ENCODE measurements around the gene DNAH11. TPM values are rescaled to one million over a fixed set of nuclear protein-coding genes. Genes with fewer than 3 reads are reported as not detected.

Gene DNAH11
- total and polyA plus RNA-seq, 2 of the 4 experiments (the other 2 are of a cell fraction) = not detected

DNA sequence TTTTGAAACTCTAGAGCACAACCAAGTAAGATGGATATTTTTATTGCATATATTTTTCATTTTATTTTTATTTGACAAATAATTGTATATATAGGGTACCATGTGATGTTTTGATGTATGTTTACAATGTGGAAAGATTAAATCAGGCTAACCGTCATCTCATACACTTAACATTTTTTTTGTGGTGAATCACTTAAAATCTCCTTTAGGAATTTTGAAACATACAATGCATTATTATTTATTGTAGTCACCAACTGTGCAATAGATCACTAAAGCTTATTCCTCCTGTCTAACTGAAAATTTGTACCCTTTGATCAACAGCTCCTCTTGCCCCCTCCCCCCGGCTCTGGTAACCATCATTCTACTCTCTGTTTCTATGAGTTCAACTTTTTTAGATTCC lies 77.2 kb downstream of the DNAH11 start:
- no peak overlapping the region for H4K91ac ChIP-seq (ENCODE audit: insufficient read depth, low read depth, low read length)
- no peaks in the 10 kb centered on the region for H4K20me1 ChIP-seq (ENCODE audit: insufficient read depth, low read length)
- WGBS, 2 experiments (ENCODE audit: extremely low coverage in 2 of 2, insufficient read length in 1 of 2) = no CpG with 5 or more reads among the region's 2 CpGs
- H3K79me1 ChIP-seq (ENCODE audit: low read depth in 1 of 2, low read length in 2 of 2) = no peaks in the 10 kb centered on the region
- no TSS peak for BruUV-seq (replicated peaks)
- H3K18ac ChIP-seq (ENCODE audit: low read depth, low read length) = no peak overlapping the region
- in situ Hi-C loops (cut with MboI; ENCODE audit: low sequenced_read_pairs) = no loop called here
- no peak overlapping the region for H2AFZ ChIP-seq (replicated peaks; ENCODE audit: low read length, poor library complexity)
- ATAC-seq (ENCODE audit: low read depth) = no peak
- no peak overlapping the region for H2AK9ac ChIP-seq (replicated peaks; ENCODE audit: low read depth, low read length, poor library complexity)
- no peaks in the 10 kb centered on the region for H3K9me3 ChIP-seq (ENCODE audit: control insufficient read depth, insufficient read depth, low read length)
- no peak overlapping the region; a peak in 1 of 4 replicates for H4K8ac ChIP-seq (ENCODE audit: low read depth in 2 of 2, low read length in 2 of 2)
- no peak overlapping the region for H2BK120ac ChIP-seq (ENCODE audit: low read depth, low read length)
- POLR2A ChIA-PET (ENCODE audit: unreplicated experiment) = no interaction called here
- intact Hi-C loops (cut with micrococcal nuclease) = no loop called here
- H4K5ac ChIP-seq (ENCODE audit: low read depth, low read length) = no peak overlapping the region
- no peak overlapping the region for H2BK5ac ChIP-seq (ENCODE audit: low read depth, low read length, poor library complexity, severe bottlenecking)
- no peak overlapping the region for H2BK20ac ChIP-seq (ENCODE audit: low read depth, low read length)
- peak; percentile 0 for DNase-seq
- dilution Hi-C loops (cut with HindIII; ENCODE audit: low sequenced_read_pairs, unreplicated experiment) = no loop called here
- no peaks in the 10 kb centered on the region for H3K36me3 ChIP-seq (ENCODE audit: control insufficient read depth, insufficient read depth, low read length)
- H3K4me2 ChIP-seq (ENCODE audit: low read depth, low read length) = no peak overlapping the region
- H3K23ac ChIP-seq (ENCODE audit: low read depth, low read length) = no peak overlapping the region
- CTCF ChIA-PET = no interaction called here
- H3K9me1 ChIP-seq (ENCODE audit: insufficient read depth, low read length) = no peaks in the 10 kb centered on the region
- no peak overlapping the region for H2BK15ac ChIP-seq (ENCODE audit: low read depth, low read length)
- peaks cover 4% of the 10 kb centered on the region; the same call in 1 of the 2 replicates for H3K4me1 ChIP-seq (ENCODE audit: control insufficient read depth, insufficient read depth, low read length)
- H2AK5ac ChIP-seq (ENCODE audit: low read depth, low read length) = no peak overlapping the region
- no peak overlapping the region for H3K14ac ChIP-seq (replicated peaks; ENCODE audit: low read depth, low read length)
- no peak overlapping the region for H3K4me3 ChIP-seq (ENCODE audit: insufficient read depth, low read depth, low read length)
- no peak overlapping the region for H3K4ac ChIP-seq (ENCODE audit: low read depth, low read length)
- no peak overlapping the region for H3K27ac ChIP-seq (ENCODE audit: insufficient read depth, low read length)
- H3K56ac ChIP-seq (ENCODE audit: extremely low read depth, insufficient read depth, low read length) = no peak overlapping the region
- H3K9ac ChIP-seq (ENCODE audit: low read depth, low read length) = no peak overlapping the region
- no peaks in the 10 kb centered on the region for H3K27me3 ChIP-seq (ENCODE audit: control insufficient read depth, insufficient read depth, low read length)
- TF ChIP-seq CHD1 (IDR thresholded peaks at IDR 0.05; ENCODE audit: low read depth, low read length) (no peak), FOS (IDR thresholded peaks at IDR 0.05; ENCODE audit: low read depth, low read length) (no peak), MAFK (IDR thresholded peaks at IDR 0.05; ENCODE audit: low read depth, low read length) (no peak), SMC3 (IDR thresholded peaks at IDR 0.05; ENCODE audit: low read depth, low read length) (no peak), NFE2L2 (IDR thresholded peaks at IDR 0.05; ENCODE audit: low read depth, low read length) (no peak), BHLHE40 (IDR thresholded peaks at IDR 0.05; ENCODE audit: low read depth, low read length) (no peak), ELK1 (IDR thresholded peaks at IDR 0.05; ENCODE audit: borderline replicate concordance, low read depth, low read length) (no peak), CEBPB (IDR thresholded peaks at IDR 0.05; ENCODE audit: low read depth, low read length) (no peak)

All from IMR-90 (cell line).